Body of pancreas (tissue), 4 donors: ENCODE data around the gene MAP10. TPM values are rescaled to one million over a fixed set of nuclear protein-coding genes. Genes with fewer than 3 reads are reported as not detected.

ENCODE experiments used
- ATAC-seq: fragments of 150-250 bp; one replicate; pipeline ENCODE4 v1.9.1; 2016
- DNase-seq, 4 donors: peaks; one replicate each; pipeline ENCODE4 v3.0.0-alpha.2; 2019
- H3K27ac ChIP-seq, 4 donors: fragments of 200-600 bp; sonication (generic); 1 replicate in 3 of 4; 2 replicates in 1 of 4; pipeline versions ENCODE4 v1.5.1 to v1.6.1; 2016 to 2019; ENCODE audit warnings: mild to moderate bottlenecking in 1 of 4, mixed read lengths in 1 of 4, moderate library complexity in 1 of 4
- H3K27me3 ChIP-seq, 2 donors: fragments of 200-600 bp; sonication (generic); one replicate each; pipeline ENCODE4 v1.6.0; 2016; ENCODE audit warnings: mild to moderate bottlenecking in 1 of 2
- H3K36me3 ChIP-seq, 2 donors: fragments of 200-600 bp; sonication (generic); replicated peaks in 1 of 2; 2 replicates each; pipeline ENCODE4 v1.5.1; 2016; ENCODE audit warnings: low read depth in 2 of 2; ENCODE audit not compliant: insufficient read depth in 1 of 2
- H3K4me1 ChIP-seq: fragments of 200-600 bp; sonication (generic); one replicate; pipeline ENCODE4 v1.6.0; 2016
- H3K4me3 ChIP-seq, 2 donors: fragments of 200-600 bp; sonication (generic); 1 replicate in 1 of 2; 2 replicates in 1 of 2; pipeline ENCODE4 v1.5.1; 2016 to 2019
- H3K9me3 ChIP-seq, 3 donors: fragments of 200-600 bp; sonication (generic); 1 replicate in 2 of 3; 2 replicates in 1 of 3; pipeline ENCODE4 v1.5.1; 2016
- POLR2A ChIP-seq, 3 donors: fragments of 450-650 bp; IDR thresholded peaks; one replicate each; pipeline ENCODE4 v1.6.1; 2016; ENCODE audit warnings: antibody characterized with exemption in 3 of 3, mild to moderate bottlenecking in 2 of 3
- WGBS, 2 donors: methylation state at CpG; one replicate each; pipeline ENCODE4 v1.1.5; 2017; 5-methylcytosine and 5-hydroxymethylcytosine counted together
- intact Hi-C: fragments of 100-400 bp; cut with DNase I; formaldehyde crosslinking; loops from one replicate; pipeline ENCODE4 v1.15.1; 2023
- total RNA-seq, 2 donors: library from RNA; depleted of rRNA; stranded (reverse); fragments of >200 nt; gene quantifications; one replicate each; pipeline ENCODE4 v1.1.0, GENCODE V29; 2016
- TF ChIP-seq, protein P1 (sequence below), 7 experiments: fragments of 450-650 bp in 4 of 7; fragments of 200-600 bp in 3 of 7; sonication (generic) in 3 of 7; IDR thresholded peaks; one replicate each; pipeline ENCODE4 v1.5.1; 2016 to 2019; ENCODE audit warnings: antibody characterized with exemption in 7 of 7

Gene MAP10
- total RNA-seq, 2 donors from 2014 or later = 2.3 to 4.2 TPM

DNA sequence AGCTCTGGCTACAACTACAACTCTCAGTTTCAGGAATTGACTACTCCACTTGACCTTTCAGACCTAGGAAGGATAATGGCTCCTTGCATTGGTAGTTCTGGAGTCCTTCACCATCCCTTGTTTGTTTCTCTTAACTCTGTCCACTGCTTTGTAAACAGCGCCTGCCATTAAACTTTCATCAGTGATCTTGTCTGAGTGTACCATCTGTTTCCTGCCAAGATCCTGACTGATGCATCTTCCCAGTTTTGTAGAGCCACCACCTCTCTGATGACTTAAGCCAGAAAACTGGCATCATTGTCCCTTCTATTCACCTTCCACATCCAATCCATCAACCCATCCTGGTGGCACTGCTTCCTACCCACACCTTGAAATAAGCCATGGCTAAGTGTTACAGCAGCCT is 15.2 kb downstream of the MAP10 start:
- DNase-seq (no peak), ATAC-seq (no peak)
- H3K4me3 ChIP-seq = no peak overlapping the region
- H3K27ac ChIP-seq = no peak overlapping the region
- no peaks in the 10 kb centered on the region for H3K27me3 ChIP-seq
- no peaks in the 10 kb centered on the region for H3K9me3 ChIP-seq
- TF ChIP-seq POLR2A (IDR thresholded peaks at IDR 0.05) = no peak
- TF ChIP-seq, protein P1, sequence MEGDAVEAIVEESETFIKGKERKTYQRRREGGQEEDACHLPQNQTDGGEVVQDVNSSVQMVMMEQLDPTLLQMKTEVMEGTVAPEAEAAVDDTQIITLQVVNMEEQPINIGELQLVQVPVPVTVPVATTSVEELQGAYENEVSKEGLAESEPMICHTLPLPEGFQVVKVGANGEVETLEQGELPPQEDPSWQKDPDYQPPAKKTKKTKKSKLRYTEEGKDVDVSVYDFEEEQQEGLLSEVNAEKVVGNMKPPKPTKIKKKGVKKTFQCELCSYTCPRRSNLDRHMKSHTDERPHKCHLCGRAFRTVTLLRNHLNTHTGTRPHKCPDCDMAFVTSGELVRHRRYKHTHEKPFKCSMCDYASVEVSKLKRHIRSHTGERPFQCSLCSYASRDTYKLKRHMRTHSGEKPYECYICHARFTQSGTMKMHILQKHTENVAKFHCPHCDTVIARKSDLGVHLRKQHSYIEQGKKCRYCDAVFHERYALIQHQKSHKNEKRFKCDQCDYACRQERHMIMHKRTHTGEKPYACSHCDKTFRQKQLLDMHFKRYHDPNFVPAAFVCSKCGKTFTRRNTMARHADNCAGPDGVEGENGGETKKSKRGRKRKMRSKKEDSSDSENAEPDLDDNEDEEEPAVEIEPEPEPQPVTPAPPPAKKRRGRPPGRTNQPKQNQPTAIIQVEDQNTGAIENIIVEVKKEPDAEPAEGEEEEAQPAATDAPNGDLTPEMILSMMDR (IDR thresholded peaks at IDR 0.05) = no peak
- no peaks in the 10 kb centered on the region for H3K4me1 ChIP-seq
- H3K36me3 ChIP-seq = no peaks in the 10 kb centered on the region
- WGBS, 2 donors = 91 to 93% methylated on average over 1 of the region's 1 CpG
- intact Hi-C loops = no loop called here

DNA sequence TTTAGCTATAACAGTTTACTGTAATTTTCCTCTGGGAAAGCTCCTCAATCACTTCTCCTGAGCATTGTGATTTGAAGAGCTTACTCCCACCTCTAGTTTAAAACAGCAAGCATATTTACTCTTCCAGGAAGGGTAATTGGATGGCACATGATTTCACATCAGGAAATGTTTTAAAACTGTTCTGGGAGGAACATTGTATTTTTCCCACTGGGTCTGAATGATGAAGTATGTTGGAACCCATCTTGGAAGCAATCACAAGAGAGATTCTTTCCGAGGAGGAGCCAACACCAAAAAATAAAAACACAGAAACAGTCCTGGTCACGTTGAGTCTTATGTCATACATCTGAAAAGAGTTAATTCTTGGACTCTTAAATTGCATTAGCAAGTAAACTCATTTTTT is 17.3 kb downstream of the MAP10 start:
- intact Hi-C loops = no loop called here
- H3K9me3 ChIP-seq = no peaks in the 10 kb centered on the region
- H3K36me3 ChIP-seq = no peaks in the 10 kb centered on the region
- no peak for ATAC-seq
- H3K4me1 ChIP-seq = no peaks in the 10 kb centered on the region
- TF ChIP-seq, protein P1 (IDR thresholded peaks at IDR 0.05) = no peak
- TF ChIP-seq POLR2A (IDR thresholded peaks at IDR 0.05) = no peak
- whole genome bisulfite sequencing, 2 donors = 67 to 80% methylated on average over 2 of the region's 2 CpGs
- no peak overlapping the region for H3K4me3 ChIP-seq
- H3K27ac ChIP-seq = no peak overlapping the region
- no peaks in the 10 kb centered on the region for H3K27me3 ChIP-seq
- DNase-seq = no peak

DNA sequence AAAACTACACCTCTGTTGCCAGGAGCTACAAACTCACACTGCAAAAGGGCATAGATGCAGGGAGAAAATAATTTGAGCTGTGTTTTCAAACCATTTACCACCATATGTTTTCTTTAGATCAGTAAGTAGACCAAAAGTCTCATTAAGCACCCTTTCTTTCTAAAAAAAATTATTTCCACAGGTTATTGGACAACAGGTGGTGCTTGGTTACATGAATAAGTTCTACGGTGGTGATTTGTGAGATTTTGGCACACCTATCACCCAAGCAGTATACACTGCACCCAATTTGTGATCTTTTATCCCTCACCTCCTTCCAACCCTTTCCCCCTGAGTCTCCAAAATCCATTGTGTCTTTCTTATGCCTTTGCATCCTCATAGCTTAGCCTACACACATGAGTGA is 21.1 kb downstream of the MAP10 start:
- no peak for ATAC-seq

DNA sequence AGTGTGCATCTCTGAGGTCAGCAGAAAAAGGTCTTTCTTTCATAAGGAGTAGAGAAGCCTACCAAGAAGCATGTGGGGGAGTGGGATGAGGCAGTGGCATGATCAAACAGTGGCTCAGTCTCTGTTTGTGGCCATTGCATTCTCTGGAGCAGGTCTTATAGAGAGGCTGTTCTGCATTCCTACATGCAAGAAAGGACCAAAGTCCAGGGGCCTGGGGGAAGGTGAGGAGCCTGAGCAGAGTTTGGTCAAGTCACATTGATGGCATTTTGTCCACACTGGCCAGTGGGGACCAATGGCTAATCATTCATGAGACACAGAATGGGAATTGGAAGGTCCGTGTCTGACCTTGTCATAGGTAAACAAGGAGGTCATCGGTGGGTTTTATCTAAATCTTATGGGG is 25.4 kb downstream of the MAP10 start:
- WGBS, 2 donors = 30 to 59% methylated on average over 2 of the region's 2 CpGs
- intact Hi-C loops = no loop called here
- ATAC-seq (no peak), DNase-seq (no peak)
- Histone ChIP-seq H3K27me3 (no peaks in the 10 kb centered on the region), H3K27ac (no peak overlapping the region), H3K36me3 (no peaks in the 10 kb centered on the region), H3K9me3 (no peaks in the 10 kb centered on the region), H3K4me3 (no peak overlapping the region), H3K4me1 (no peaks in the 10 kb centered on the region)
- no peak for TF ChIP-seq POLR2A (IDR thresholded peaks at IDR 0.05)
- TF ChIP-seq, protein P1 (IDR thresholded peaks at IDR 0.05) = no peak

More for the DNA sequence above, 21.1 kb downstream of the MAP10 start:
- H3K9me3 ChIP-seq = no peaks in the 10 kb centered on the region
- no peak overlapping the region for H3K27ac ChIP-seq
- H3K4me1 ChIP-seq = no peaks in the 10 kb centered on the region
- no peak for DNase-seq
- H3K4me3 ChIP-seq = no peak overlapping the region
- 84 to 86% methylated on average over 1 of the region's 1 CpG for WGBS, 2 donors
- H3K36me3 ChIP-seq = no peaks in the 10 kb centered on the region
- no peaks in the 10 kb centered on the region for H3K27me3 ChIP-seq
- intact Hi-C loops = no loop called here
- TF ChIP-seq, protein P1 (IDR thresholded peaks at IDR 0.05) = no peak
- no peak for TF ChIP-seq POLR2A (IDR thresholded peaks at IDR 0.05)

DNA sequence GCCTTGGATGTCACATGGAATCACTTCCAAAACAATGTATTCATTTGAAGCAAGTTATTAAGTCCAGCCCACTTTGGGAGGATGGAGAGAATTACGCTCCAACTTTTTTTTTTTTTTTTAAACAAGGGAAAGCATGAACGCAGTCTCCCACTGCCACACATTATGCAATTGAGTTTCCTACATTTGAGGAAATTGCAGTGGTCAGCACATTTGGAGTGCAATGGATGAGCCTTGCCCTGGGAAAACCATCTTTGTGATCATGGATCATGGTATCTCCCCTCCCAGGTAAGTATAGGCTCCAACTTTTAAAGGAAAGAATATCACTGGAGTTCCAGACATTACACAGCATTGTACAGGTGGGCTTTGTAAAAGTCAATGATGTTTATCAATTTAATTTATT is 26.7 kb downstream of the MAP10 start:
- ATAC-seq (no peak), DNase-seq (no peak)
- Histone ChIP-seq H3K36me3 (no peaks in the 10 kb centered on the region), H3K9me3 (no peaks in the 10 kb centered on the region), H3K27me3 (no peaks in the 10 kb centered on the region), H3K4me3 (no peak overlapping the region), H3K4me1 (no peaks in the 10 kb centered on the region), H3K27ac (no peak overlapping the region)
- intact Hi-C loops = no loop called here
- 92% methylated on average over 2 of the region's 2 CpGs for WGBS, 2 donors
- TF ChIP-seq, protein P1 (IDR thresholded peaks at IDR 0.05) = no peak
- TF ChIP-seq POLR2A (IDR thresholded peaks at IDR 0.05) = no peak
